T-helper 2 cell treated with Interferon-gamma antibody and Interleukin-4, amounts not matched to agents 100 ng/mL and 5 ng/mL, for 36 hours (primary cell): ENCODE data around the gene DOCK3. TPM values are rescaled to one million over a fixed set of nuclear protein-coding genes. Genes with fewer than 3 reads are reported as not detected.
"Not testable (repeated sequence)": the region's sequence is repeated elsewhere in the genome, so short reads cannot be mapped to it uniquely, and the experiment has no call there.

ENCODE experiments used
- intact Hi-C: fragments of 100-400 bp; cut with micrococcal nuclease; formaldehyde crosslinking; loops from one replicate; pipeline ENCODE4 v1.15.1; 2023
- total RNA-seq: library from RNA; stranded (reverse); gene quantifications from 2 replicates; pipeline ENCODE4 v1.2.3, GENCODE V29; 2022

Gene DOCK3
- total RNA-seq, 1 donor from 2014 or later, result 0.93 TPM

DNA sequence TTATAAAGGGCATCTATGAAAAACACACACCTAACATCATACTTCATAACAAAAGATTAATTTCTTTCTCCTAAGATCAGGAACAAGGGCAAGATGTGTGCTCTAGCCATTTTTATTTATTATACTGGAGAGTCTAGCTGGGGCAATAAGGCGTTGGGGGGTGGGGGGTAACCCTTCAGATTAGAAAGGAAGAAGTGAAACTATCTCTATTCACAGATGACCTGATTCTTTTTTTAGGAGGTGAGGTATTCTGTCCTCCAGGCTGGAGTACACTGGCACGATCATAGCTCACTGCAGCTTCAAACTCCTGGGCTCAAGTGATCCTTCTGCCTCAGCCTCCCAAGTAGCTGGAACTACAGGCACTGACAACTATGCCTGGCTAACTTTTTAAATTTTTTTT is 620.9 kb downstream of the DOCK3 start:
- intact Hi-C loops, result no loop called here

DNA sequence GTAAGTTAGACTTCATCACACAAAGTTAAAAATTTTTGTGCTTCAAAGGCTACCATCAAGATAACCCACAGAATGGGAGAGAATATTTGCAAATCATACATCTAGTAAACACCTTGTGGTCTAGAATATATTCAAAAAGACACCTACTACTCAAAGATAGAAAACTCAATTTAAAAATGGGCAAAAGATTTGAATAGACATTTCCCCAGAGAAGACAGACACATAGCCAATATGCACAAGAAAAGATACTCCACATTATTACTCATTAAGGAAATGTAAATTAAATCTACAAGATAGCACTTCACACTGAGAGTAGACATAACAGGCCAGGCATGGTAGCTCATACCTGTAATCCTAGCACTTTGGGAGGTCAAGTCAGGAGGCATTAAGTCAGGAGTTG is 622.6 kb downstream of the DOCK3 start:
- intact Hi-C loops, result no loop called here

DNA sequence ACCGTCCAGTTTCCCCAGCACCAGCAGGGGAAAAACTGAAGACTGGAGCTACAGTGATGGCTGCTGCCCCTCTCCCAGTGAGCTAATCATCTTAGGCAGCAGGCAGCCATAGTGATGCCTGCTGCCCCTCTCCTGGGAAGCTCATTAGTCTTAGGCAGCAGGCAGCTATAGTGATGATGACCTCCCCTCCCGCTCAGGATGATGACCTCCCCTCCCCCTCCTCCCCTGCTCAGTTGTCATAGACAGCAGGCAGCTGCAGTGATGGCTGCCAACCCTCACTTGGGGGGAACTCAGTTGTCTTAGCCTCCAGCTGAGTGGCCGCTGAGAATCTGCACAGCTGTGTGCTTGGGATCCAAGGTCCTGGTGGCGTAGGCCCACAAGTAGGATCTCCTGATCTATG is 629.5 kb downstream of the DOCK3 start:
- intact Hi-C loops, result no loop called here

DNA sequence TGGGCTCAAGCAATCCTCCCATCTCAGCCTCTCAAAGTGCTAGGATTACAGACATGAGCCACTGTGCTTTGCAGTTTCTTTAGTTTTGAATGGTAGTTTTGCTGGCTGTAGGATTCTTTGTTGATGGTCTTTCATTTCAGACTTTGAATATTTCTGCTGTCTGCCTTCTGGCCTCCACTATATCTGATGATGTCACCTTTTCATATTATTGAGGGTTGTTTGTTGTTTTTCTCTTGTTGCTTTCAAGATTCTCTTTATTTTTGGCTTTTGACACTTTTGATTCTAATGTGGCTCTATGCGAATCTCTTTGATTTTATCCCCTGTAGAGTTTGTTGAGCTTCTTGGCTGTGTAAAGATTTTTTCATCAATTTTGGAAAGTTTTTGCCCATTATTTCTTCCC is 631.4 kb downstream of the DOCK3 start:
- intact Hi-C loops, result no loop called here

DNA sequence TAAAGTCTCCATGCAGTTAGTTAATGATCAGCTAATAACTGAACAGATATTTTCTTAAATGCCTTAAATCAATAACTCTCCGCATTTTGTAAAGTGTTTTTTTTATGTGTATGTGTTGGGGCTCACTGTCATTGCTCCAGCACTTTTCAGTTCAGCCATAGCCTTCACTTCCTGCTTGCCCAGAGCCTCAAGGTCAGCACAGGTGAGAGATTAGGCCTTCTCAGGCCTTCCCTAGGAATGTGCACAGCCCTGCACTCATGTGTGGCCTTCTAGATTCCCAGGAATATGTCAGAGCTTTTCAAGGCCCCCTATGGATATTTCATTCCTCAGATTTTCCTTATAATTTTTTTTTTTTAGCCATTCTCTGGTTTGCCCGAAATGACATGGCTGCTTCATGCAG is 632.7 kb downstream of the DOCK3 start:
- intact Hi-C loops, result no loop called here

DNA sequence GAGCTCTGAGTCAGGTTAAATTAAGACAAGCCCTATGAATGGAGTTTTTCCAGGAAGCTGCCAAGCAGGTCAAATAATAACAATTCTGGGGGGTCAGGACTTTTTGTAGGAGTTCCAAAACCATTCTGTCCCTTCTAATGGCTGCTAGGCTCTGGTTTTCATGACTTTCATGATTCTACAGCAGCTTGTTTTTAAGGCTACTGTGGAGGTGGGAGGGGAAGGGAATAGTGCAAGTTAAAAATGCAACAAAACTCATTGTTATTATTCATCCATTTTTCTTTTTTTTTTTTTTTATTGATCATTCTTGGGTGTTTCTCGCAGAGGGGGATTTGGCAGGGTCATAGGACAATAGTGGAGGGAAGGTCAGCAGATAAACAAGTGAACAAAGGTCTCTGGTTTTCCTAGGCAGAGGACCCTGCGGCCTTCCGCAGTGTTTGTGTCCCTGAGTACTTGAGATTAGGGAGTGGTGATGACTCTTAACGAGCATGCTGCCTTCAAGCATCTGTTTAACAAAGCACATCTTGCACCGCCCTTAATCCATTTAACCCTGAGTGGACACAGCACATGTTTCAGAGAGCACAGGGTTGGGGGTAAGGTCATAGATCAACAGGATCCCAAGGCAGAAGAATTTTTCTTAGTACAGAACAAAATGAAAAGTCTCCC is 633.3 kb downstream of the DOCK3 start:
- intact Hi-C loops, result not testable (repeated sequence)

DNA sequence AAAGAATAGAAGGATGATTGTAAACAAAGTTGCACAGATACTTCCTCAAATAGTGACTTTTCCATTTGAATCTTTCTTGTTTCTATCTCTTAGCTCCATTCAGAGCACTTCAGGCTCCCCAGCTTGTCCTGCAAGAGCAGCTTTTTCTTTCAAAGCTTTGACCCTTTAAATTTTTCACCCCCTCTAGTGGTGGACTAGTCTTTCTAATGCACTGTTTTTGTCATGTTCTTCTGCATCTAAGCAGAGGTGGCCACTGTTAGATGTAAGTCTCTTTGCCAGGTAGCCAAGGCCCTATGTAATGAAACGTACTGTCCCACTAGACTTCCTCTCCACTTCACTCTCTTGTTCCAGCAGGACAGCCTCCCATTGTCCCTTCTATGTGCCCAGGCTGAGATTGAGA is 636.3 kb downstream of the DOCK3 start:
- intact Hi-C loops, result loop anchor here (2.0 kb wide), 1 partner anchor 340 kb away; no protein-coding TSS in a partner anchor

DNA sequence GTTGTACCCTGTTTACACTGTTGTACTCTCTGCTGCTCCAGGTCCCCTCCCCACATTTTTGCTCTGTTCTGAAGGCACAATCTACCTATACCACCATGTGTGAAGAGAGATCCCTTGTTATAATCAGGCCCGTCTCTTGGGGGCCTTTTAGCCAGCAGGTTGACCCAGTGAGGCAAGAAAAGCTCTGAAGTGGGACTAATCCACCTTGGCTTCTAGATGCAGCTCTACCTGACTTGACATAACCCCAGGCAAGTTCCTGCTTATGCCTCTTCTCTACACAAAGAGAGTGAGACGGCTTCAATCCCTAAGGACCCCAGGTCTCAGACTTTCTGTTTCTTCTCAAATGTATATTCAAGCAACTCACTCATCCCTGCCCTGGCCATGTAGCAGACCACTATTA is 653.5 kb downstream of the DOCK3 start:
- intact Hi-C loops, result no loop called here

DNA sequence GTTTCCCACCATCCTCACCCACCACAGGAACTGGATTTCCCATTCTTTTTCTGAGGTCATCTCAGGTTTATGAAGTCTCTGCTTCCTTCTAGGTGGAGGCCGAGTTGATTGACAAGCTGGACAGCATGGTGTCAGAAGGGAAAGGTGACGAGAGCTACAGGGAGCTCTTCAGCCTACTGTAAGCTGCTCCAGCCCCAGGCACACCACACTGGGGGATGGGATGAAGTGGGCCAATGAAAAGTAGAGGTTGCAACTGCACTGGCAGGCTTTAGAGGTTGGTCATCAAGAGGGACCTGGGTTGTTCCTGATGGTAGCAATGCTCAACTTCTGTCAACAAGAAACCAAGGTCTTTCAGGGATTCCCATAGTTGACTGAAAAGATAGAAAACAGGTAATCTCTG is 655.3 kb downstream of the DOCK3 start:
- intact Hi-C loops, result no loop called here

DNA sequence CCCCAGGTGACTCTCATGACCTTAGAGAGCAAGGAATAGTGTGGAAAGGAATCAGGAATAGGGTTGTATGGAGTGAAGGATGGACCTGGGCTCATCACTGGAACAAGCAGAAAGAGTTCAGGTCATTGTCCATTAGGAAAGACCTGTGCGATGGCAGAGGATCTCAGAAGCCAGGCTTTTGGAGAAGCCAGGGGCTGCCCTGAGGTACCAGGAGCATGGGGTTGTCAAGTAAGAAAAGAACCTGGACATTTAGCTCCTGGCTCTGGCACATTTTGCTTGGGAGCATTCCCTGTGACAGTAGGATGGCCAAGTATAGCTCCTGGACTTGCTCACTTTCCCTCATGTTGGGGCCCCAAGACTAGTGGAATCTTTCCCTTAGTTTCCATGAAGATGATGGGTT is 657.4 kb downstream of the DOCK3 start:
- intact Hi-C loops, result no loop called here

DNA sequence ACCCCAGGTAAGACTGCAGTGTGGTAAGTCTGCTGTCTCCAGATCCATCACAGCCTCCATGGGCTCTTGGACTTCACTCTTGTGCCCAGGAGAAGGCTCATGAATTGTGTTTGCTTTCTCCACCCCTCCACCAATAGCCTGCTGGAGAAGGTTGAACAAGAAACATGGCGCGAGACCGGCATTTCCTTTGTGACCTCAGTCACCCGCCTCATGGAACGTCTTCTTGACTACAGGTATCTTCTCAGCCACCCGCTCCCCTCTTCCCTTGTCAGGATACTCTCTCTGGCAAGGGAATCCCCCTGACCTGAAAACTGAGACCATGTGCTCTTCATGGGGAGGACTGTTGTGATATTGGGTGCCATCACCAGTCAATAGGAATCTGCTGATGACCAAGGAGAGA is 658.3 kb downstream of the DOCK3 start:
- intact Hi-C loops, result no loop called here

DNA sequence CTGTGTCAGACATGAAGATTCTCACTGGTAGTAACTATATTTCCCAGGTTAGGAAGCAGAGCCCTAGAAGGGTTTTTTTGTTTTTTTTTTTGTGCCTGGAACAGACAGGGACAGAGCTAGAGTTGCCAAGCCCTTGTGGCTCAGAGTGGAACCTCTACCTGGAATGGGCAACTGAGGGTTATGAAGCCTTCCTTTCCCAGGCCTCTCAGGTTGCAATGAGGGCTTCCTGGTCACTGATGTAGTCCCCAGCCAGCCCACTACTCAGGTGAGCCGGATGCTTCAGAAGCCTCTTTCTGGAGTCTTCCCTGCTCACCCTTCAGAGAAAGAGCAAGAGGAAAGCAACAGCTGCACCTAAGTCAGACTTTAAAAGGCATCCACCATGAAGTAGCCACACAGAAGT is 661.5 kb downstream of the DOCK3 start:
- intact Hi-C loops, result no loop called here

DNA sequence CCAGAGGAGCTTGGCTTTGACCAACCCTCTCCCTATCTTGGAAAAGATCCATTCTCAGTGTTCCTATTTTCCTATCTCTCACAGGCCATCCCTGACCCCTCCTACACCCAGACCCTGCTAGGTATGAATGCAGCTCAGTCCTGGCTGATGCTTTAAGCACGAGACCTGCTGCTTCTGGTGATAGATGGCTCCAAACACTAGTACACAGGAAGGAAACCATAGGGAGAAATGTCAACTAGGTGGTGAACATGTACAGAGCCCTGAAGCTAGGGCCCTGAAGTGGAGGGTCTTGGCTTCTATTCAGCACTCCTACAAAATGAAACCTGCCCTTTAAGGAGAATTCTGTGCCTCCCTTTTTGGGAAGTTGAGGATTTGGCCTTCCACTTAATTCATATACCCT is 662.9 kb downstream of the DOCK3 start:
- intact Hi-C loops, result no loop called here

DNA sequence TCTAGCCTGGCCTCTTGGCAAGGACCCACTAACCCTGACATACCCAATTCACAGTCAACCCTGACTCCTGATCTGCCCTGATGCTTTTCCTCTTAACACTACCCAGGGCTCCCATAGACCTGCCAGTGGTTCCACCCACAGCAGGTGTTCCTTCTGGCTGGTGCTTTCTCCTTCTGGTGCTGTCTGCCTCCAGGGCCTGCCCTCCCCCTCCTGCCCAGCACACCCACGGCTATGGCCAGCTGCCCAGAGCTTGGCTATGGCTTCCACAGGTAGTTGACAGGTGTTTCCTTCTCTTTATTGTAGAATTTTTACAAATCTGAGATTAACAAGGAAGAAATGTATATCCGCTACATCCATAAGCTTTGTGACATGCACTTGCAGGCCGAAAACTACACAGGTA is 663.9 kb downstream of the DOCK3 start:
- intact Hi-C loops, result no loop called here

DNA sequence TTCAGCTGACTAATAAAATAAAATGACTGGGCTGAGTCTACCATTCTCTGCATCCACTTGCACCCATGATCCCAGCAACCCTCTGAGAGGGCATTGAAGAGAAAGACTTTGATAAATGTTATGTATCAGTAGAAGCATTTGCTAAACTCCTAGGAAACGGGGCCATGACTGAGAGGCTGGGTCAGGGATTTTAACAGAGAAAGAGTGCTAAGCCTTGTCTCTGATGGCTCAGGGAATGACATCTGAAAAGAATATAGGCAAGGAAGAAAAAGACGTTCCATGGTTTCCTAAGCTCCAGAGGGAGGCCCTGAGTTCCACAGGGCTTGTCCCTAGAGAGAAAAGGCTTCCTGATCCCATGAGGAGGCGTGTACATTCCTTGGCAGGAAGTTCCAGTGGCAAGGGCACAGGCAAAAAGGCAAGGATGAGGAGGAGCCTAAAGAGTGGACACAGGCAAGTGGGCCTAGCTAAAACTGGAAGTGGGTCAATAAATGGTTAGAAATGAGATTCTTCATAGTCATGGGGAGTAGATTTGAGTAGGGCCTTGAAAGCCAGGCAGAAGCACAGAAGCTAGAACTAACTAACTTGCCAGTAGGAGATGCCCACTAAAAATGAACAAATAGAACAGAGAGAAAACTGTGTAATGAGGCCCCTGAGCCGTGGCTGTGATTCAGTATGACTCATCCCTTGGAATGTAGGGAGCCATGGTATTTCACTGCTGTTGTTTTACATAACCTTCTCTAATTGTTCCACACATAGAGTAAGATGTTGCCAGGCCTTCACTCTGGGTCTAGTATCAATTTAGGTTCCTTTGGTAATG is 665.5 kb downstream of the DOCK3 start:
- intact Hi-C loops, result no loop called here

DNA sequence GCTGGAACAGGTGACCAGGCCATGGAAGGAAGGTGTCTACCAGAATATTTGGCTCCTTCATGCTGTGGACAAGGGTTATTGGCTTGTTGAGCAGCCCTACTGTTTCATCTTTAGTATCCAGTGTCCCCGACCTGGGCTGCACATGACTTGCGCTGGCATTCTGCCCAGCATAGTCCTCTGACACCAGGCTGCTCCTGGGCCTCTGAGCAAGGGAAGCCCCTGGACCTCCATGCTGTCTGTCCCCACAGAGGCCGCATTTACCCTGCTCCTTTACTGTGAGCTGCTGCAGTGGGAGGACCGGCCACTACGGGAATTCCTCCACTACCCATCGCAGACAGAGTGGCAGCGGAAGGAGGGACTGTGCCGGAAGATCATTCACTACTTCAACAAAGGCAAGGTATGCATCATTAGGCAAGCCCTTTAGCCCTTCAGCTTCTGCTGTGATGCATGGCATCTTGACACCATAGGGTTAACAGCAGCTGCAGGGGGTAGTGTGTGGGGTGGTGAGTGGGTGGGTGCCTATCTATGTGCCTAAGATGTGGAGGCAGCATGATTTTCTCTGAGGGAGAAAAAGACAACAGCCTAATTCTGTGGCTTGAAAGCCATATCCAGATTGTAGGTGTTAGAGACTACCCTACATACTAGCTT is 666.4 kb downstream of the DOCK3 start:
- intact Hi-C loops, result no loop called here

DNA sequence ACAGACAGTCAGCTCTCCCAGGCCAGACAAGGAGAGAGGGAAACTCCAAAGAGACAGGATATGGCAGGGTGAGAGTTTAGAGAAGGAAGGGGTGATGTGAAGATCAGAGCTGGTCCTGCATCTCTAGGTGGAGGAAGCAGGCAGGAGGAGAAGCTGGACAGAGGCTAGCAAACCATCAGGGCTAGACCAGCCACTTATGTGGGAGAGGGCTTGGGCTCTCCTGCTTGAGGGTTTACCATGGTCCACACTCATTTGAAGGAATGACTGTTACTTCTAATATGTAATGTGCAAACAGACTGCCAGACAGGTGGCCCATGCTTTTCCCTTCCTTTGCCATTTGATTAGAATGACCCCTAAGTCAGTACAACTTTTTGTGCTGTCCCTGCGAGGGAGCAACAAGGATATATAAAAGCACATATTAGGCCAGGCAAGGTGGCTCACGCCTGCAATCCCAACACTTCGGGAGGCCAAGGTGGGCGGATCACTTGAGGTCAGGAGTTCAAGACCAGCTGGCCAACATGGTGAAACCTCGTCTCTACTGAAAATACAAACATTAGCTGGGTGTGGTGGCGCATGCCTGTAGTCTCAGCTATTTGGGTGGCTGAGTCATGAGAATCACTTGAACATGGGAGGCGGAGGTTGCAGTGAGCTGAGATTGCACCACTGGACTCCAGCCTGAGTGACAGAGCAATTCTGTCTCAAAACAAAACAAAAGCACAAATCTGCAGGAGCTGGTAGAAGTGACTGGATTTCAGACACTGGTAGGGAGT is 669.4 kb downstream of the DOCK3 start:
- intact Hi-C loops, result no loop called here

DNA sequence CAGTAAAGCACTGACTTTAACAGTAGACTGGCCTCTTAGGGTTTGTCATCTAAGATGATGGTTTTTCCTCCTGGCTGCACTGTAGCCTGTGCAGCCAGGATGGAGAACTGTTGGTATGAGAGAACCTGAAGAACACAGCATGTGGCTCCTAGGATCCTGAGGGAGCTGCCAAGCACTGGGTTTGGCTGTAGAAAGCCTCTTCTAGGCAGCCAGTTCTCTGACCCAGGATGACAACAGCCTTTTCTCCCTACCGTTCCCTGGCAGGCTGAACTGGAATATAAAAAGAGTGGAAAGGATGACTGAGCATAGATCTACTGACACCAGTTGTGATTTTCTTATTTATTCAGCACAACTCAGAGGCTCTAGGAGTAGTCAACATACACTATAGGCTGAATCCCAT is 676.0 kb downstream of the DOCK3 start:
- intact Hi-C loops, result no loop called here

DNA sequence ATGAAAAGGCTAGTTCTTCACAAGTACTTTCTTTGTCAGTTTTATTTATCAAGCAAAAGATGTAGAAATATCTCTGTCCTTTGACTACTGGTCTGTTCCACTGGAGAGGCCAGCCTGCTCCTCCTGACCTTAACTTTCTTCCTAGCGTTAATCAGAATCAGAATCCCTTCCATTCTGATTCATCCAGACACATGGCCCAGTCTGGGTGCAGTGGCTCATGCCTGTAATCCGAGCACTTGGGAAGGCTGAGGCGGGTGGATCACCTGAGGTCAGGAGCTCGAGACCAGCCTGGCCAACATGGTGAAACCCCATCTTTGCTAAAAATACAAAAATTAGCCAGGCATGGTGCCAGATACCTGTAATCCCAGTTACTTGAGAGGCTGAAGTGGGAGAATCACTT is 678.4 kb downstream of the DOCK3 start:
- intact Hi-C loops, result no loop called here

DNA sequence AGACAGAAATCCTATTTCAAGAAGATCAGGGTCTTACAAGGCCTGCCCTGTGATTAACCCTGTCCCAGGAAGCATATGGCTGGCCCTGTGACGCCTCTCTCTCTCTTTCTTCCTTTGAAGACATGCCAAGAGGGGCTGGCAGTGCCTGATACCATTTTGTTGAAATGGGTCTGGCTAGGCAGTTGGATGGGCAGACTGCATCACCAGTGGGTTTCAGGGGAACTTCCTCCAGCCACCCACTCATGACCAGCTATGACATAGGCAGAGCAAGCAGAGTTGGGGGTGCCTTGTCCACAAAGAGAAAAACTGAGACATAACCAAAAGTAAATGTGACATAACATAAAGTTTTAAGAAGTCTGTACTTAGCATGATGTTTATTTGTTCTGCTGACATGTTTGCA is 679.0 kb downstream of the DOCK3 start:
- intact Hi-C loops, result no loop called here

DNA sequence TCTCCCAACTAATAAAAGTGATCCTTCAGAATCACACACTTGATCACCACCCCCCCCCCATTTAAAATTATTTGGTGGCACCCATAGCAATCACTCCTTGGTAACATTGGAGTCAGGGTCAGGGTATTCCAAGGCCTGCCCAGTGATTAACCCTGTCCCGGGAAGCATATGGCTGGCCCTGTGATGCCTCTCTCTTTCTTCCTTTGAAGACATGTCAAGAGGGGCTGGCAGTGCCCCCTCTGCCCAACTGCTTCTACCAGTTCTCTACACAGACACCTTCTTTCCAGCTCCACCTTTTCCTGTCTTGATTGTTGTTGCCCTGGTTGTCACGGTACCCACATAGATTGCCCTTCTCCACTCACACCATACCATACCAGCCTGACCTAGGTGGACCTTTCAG is 679.4 kb downstream of the DOCK3 start:
- intact Hi-C loops, result no loop called here
